ENCODE results near the gene ZDBF2. TPM values are rescaled to one million over a fixed set of nuclear protein-coding genes. Genes with fewer than 3 reads are reported as not detected.

ZDBF2 gene
- total and polyA plus RNA-seq, 2 donors (not counting 1 experiment from before 2014, with no cell fraction given) = 6.3 to 11.6 TPM

- Histone ChIP-seq H3K9ac (ENCODE audit: insufficient read depth, low read length) (no peak overlapping the region), H3K4me1 (ENCODE audit: control insufficient read depth, extremely low read depth, insufficient read depth, low read length) (no peaks in the 10 kb centered on the region), H2AFZ (ENCODE audit: low read length) (no peak overlapping the region), H3K36me3 (ENCODE audit: control insufficient read depth, insufficient read depth, low read length) (no peaks in the 10 kb centered on the region), H3K4me2 (ENCODE audit: extremely low read depth, insufficient read depth, low read length) (no peak overlapping the region), H3K9me3 (ENCODE audit: control insufficient read depth, insufficient read depth, low read depth, low read length) (no peaks in the 10 kb centered on the region), H4K20me1 (ENCODE audit: control insufficient read depth, extremely low read depth, insufficient read depth, low read length) (no peaks in the 10 kb centered on the region), H3K27me3 (ENCODE audit: control insufficient read depth, insufficient read depth, low read length) (no peaks in the 10 kb centered on the region), H3K79me2 (ENCODE audit: control insufficient read depth, insufficient read depth, low read length) (no peaks in the 10 kb centered on the region), H3K27ac (ENCODE audit: insufficient read depth, low read length) (no peak overlapping the region), H3K4me3 (replicated peaks in 1 of 4; ENCODE audit: control extremely low read depth in 1 of 4, insufficient read depth in 1 of 4, low read depth in 3 of 4, low read length in 4 of 4) (no peak overlapping the region)
- no peak for TF ChIP-seq CTCF (conservative IDR thresholded peaks at IDR 0.05 in 1 of 2, IDR thresholded peaks at IDR 0.05 in 1 of 2; ENCODE audit: low read depth in 1 of 2, low read length in 2 of 2)
- no peak for TF ChIP-seq EZH2 (IDR thresholded peaks at IDR 0.05; ENCODE audit: low read length, missing control alignments)
- no peak for DNase-seq (ENCODE audit: low read depth in 2 of 2)
Observed at GRCh38 chr2:206345606-206346005, 71.1 kb downstream of the ZDBF2 start.

- H3K79me2 ChIP-seq (ENCODE audit: control insufficient read depth, insufficient read depth, low read length) = no peaks in the 10 kb centered on the region
- H3K4me3 ChIP-seq (replicated peaks in 1 of 4; ENCODE audit: control extremely low read depth in 1 of 4, insufficient read depth in 1 of 4, low read depth in 3 of 4, low read length in 4 of 4) = no peak overlapping the region
- H3K9ac ChIP-seq (ENCODE audit: insufficient read depth, low read length) = no peak overlapping the region
- no peaks in the 10 kb centered on the region for H3K4me1 ChIP-seq (ENCODE audit: control insufficient read depth, extremely low read depth, insufficient read depth, low read length)
- no peaks in the 10 kb centered on the region for H3K27me3 ChIP-seq (ENCODE audit: control insufficient read depth, insufficient read depth, low read length)
- no peaks in the 10 kb centered on the region for H4K20me1 ChIP-seq (ENCODE audit: control insufficient read depth, extremely low read depth, insufficient read depth, low read length)
- H2AFZ ChIP-seq (ENCODE audit: low read length) = no peak overlapping the region
- no peak overlapping the region for H3K4me2 ChIP-seq (ENCODE audit: extremely low read depth, insufficient read depth, low read length)
- H3K9me3 ChIP-seq (ENCODE audit: control insufficient read depth, insufficient read depth, low read depth, low read length) = no peaks in the 10 kb centered on the region
- TF ChIP-seq CTCF (conservative IDR thresholded peaks at IDR 0.05 in 1 of 2, IDR thresholded peaks at IDR 0.05 in 1 of 2; ENCODE audit: low read depth in 1 of 2, low read length in 2 of 2) (no peak), EZH2 (IDR thresholded peaks at IDR 0.05; ENCODE audit: low read length, missing control alignments) (no peak)
- H3K36me3 ChIP-seq (ENCODE audit: control insufficient read depth, insufficient read depth, low read length) = no peaks in the 10 kb centered on the region
- H3K27ac ChIP-seq (ENCODE audit: insufficient read depth, low read length) = no peak overlapping the region
- DNase-seq (ENCODE audit: low read depth in 2 of 2) = no peak
Observed at GRCh38 chr2:206349375-206349774, 74.9 kb downstream of the ZDBF2 start.

GRCh38 chr2:206352571-206352970 is 78.1 kb downstream of the ZDBF2 start:
- Histone ChIP-seq H3K36me3 (ENCODE audit: control insufficient read depth, insufficient read depth, low read length) (no peaks in the 10 kb centered on the region), H3K4me2 (ENCODE audit: extremely low read depth, insufficient read depth, low read length) (no peak overlapping the region), H3K4me1 (ENCODE audit: control insufficient read depth, extremely low read depth, insufficient read depth, low read length) (no peaks in the 10 kb centered on the region), H4K20me1 (ENCODE audit: control insufficient read depth, extremely low read depth, insufficient read depth, low read length) (no peaks in the 10 kb centered on the region), H3K27ac (ENCODE audit: insufficient read depth, low read length) (no peak overlapping the region), H2AFZ (ENCODE audit: low read length) (no peak overlapping the region), H3K27me3 (ENCODE audit: control insufficient read depth, insufficient read depth, low read length) (no peaks in the 10 kb centered on the region), H3K4me3 (replicated peaks in 1 of 4; ENCODE audit: control extremely low read depth in 1 of 4, insufficient read depth in 1 of 4, low read depth in 3 of 4, low read length in 4 of 4) (no peak overlapping the region), H3K79me2 (ENCODE audit: control insufficient read depth, insufficient read depth, low read length) (no peaks in the 10 kb centered on the region), H3K9ac (ENCODE audit: insufficient read depth, low read length) (no peak overlapping the region), H3K9me3 (ENCODE audit: control insufficient read depth, insufficient read depth, low read depth, low read length) (no peaks in the 10 kb centered on the region)
- no peak for TF ChIP-seq EZH2 (IDR thresholded peaks at IDR 0.05; ENCODE audit: low read length, missing control alignments)
- TF ChIP-seq CTCF (conservative IDR thresholded peaks at IDR 0.05 in 1 of 2, IDR thresholded peaks at IDR 0.05 in 1 of 2; ENCODE audit: low read depth in 1 of 2, low read length in 2 of 2) = no peak
- DNase-seq (ENCODE audit: low read depth in 2 of 2) = no peak

All from fibroblast of lung (primary cell).